HAP-1 (cell line): Measurements from ENCODE around the gene COBLL1.
A peak's percentile ranks its signal among the peaks of the same experiment; 100 is the strongest.

Experiments
- DNase-seq, 2 experiments: peaks; one replicate each; pipeline ENCODE4 v3.0.0-alpha.2; 2016 to 2020; ENCODE audit warnings: low spot score in 2 of 2
- H3K27me3 ChIP-seq: fragments of 250-450 bp; sonication (Bioruptor Pico); 2 replicates; pipeline ENCODE4 v1.5.1; 2020; ENCODE audit warnings: low read depth, mild to moderate bottlenecking, moderate library complexity
- H3K36me3 ChIP-seq: fragments of 250-450 bp; sonication (Bioruptor Pico); replicated peaks from 2 replicates; pipeline ENCODE4 v1.5.1; 2020; ENCODE audit warnings: mild to moderate bottlenecking
- H3K4me1 ChIP-seq: fragments of 250-450 bp; sonication (Bioruptor Pico); 2 replicates; pipeline ENCODE4 v1.5.1; 2020; ENCODE audit warnings: mild to moderate bottlenecking
- H3K4me3 ChIP-seq: fragments of 250-450 bp; sonication (Bioruptor Pico); 2 replicates; pipeline ENCODE4 v1.5.1; 2020; ENCODE audit warnings: mild to moderate bottlenecking, moderate library complexity
- H3K9me3 ChIP-seq: fragments of 250-450 bp; sonication (Bioruptor Pico); 2 replicates; pipeline ENCODE4 v1.5.1; 2020; ENCODE audit warnings: mild to moderate bottlenecking, moderate library complexity
- in situ Hi-C: fragments of 300-500 bp; cut with MboI; formaldehyde crosslinking; loops from 3 replicates; pipeline ENCODE4 v1.14.3; 2020; ENCODE audit warnings: low sequenced_read_pairs, inconsistent platforms, mixed read lengths

Gene COBLL1

DNA sequence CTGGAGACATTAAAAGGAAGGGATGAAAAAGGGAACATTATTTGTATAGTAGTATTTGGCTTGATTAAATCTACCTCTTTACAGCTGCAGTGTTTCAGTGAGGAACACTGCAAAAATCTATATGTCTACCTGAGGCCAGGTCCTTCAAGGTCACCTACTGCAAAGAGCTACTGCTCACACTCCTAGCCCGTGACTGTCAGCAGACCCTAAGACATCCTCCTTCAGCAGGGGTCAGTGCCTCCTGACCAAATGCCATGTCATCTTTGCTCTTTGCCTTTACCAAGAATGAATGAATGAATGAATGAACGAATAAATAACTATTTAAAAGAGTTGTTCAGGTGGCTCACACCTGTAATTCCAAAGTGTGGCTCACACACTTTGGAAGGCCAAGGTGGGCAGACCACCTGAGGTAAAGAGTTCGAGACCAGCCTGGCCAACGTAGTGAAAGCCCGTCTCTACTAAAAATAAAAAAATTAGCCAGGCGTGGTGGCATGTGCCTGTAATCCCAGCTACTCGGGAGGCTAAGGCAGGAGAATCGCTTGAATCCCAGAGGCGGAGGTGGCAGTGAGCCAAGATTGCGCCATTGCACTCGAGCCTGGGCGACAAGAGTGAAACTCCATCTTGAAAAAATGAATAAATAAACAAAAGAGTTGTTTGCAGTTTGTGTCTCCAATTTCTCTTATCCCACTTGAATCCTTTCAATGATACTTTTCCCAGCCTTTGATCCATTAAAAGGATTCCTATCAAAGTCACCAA, 136.0 kb downstream of the COBLL1 start:
- Histone ChIP-seq H3K27me3 (no peaks in the 10 kb centered on the region), H3K36me3 (0 out of 2 replicates have a peak, but pooled peaks cover 4% of the 10 kb centered on the region), H3K9me3 (no peaks in the 10 kb centered on the region), H3K4me3 (no peak overlapping the region), H3K4me1 (no peaks in the 10 kb centered on the region)
- DNase-seq: no peak
- in situ Hi-C loops: no loop called here

DNA sequence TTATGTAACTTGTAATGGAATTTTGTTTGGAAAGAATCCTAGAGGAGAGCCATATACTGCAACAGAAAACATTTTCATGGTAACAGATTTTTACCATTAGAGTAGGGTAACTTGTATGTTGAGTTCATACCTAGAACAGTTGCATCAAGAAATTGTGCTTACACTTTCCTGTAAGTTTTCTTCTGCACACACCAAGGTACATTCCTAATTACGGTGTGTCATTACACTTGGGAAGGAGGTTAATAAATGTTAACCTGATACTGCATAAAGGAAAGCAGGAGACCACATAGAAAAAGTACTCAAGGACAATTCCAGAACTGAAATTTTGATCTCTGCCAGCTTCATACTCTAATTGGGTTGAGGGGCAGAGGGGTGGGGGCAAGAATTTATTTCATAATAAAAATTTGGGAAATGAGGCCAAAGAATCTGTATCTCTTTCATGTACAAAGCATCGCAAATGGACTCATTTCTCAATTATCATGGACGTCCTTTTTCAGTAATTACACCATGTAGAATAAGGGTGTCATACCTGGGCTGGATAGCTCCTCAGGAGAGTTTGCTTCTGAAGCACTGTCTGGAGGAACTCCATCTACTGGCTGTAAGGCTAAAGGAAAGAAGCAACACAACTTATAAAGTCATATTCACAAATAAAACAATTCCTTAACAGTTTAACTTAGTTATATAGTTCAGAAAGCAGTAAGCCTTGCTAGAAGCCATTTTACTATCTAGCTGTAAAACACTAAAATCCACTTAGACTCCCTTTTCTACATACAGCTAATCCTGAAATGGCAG, 137.5 kb downstream of the COBLL1 start:
- 0 out of 2 replicates have a peak, but pooled peaks cover 4% of the 10 kb centered on the region for H3K36me3 ChIP-seq
- H3K4me1 ChIP-seq: no peaks in the 10 kb centered on the region
- no peak overlapping the region for H3K4me3 ChIP-seq
- no peak for DNase-seq
- in situ Hi-C loops: no loop called here
- H3K27me3 ChIP-seq: no peaks in the 10 kb centered on the region
- no peaks in the 10 kb centered on the region for H3K9me3 ChIP-seq

DNA sequence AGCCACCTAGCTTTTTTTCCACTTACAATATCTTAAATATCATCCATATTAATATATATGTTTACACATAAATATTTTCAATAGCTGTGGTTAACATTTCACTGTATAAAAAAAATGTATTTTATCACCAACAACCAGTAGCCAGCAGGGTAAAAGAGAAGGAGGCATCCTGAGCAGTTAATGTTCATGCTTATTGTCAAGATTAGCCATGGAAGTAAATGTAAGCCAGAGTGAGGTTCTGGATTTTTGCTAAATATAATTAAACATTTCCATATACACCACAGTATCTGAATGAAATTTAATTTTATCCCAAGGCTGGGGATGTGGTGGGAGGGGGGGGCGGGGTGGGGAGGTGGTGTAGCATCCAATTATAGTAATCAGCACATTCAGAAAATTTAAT, 140.1 kb downstream of the COBLL1 start:
- Histone ChIP-seq H3K36me3 (0 out of 2 replicates have a peak, but pooled peaks cover 4% of the 10 kb centered on the region), H3K4me3 (no peak overlapping the region), H3K9me3 (no peaks in the 10 kb centered on the region), H3K27me3 (no peaks in the 10 kb centered on the region), H3K4me1 (no peaks in the 10 kb centered on the region)
- DNase-seq: no peak
- in situ Hi-C loops: no loop called here

DNA sequence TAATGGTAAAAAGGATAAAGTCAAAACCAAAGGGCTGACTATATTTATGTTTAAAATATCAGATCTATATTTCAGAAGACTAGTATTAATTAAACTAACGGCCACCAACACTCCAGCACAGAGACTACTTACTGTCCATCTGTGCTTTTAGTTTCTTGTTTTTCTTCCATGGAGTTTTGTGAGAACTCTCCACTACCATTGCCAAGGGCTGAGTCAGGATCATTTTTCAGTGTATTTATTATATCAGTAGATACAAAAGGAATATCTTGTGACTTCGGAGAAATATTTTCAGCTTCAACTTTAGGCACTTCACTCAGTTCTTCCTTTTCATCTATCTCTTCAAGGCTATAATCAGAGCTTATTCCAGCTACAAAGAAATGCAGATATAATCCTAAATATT, 141.2 kb downstream of the COBLL1 start:
- no peaks in the 10 kb centered on the region for H3K9me3 ChIP-seq
- no peak overlapping the region for H3K4me3 ChIP-seq
- H3K27me3 ChIP-seq: no peaks in the 10 kb centered on the region
- no peak for DNase-seq
- in situ Hi-C loops: no loop called here
- H3K4me1 ChIP-seq: no peaks in the 10 kb centered on the region
- peaks cover 5% of the 10 kb centered on the region for H3K36me3 ChIP-seq

DNA sequence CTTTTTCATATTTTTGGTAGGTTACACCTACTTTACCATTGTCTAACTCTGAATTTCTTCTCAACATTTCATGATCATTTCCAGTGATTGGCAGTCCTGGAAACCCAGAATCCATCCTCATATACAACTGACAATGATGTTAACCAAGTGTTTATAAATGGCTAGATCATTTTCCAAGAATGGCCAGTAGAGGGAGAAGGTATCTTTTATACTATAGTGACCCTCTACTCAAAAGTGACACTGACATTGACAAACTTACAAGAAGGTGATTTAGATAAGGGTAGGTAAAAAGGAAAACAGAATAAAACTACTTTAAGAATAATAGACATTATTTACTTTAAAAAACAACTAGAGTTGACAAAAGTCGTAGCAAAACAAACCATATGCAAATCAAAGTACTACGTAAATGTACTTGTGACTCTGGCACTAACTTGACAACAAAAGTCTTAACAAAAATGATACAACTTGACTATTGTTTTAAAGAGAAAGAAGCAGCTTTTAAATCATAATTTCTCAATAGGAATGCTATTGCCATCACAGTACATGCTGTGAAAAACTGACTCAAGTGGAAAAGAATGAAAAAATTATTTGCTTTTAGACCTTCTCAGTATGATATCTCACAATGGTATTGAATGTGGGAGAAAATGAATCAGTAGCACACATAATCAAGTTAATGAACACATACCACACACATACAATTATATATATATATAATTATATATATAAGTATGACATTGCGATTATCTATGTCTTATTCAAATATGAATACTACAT, 143.7 kb downstream of the COBLL1 start:
- Histone ChIP-seq H3K36me3 (peaks cover 9% of the 10 kb centered on the region), H3K4me1 (no peaks in the 10 kb centered on the region), H3K27me3 (no peaks in the 10 kb centered on the region), H3K4me3 (no peak overlapping the region), H3K9me3 (no peaks in the 10 kb centered on the region)
- in situ Hi-C loops: no loop called here
- DNase-seq: peak in 1 of 2 experiments; percentile 42

DNA sequence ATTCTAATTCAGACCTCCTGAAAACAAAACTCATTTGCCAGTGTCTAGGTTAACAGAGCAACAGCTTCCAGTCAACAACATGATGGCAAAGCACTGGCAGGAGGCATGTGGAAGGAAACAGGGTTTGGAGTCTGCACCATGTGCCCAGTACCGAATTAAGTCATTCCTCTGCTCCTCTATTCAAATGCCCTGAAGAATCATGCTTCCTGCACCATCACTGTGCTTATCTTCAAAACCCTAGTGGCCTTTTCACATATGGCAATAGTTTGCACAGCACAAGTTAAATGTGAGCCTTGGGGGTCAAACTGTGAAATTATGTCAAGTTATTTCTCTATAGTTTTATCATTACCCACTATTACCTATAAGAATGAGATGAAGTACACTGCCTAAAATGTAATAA, 145.0 kb downstream of the COBLL1 start:
- no peak for DNase-seq

DNA sequence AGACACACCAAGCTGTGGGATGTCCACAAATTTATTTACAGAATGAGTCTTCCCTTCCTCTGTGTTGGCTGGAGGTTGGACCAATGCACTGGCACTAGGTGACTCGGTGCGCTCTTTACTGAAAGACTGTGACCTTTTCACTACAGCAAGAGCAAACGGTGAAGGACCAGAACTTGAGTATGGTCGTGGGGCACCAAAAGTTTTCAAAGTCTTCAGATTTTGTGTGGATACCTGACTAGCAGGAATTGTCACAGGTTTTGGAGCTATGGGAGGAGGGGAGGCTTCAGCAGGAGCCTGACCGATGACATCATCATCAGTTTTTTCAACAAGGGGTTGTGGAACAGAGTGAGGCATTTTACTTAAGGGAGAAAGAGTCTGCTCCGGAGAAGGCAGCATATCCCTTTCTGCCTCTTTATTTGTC, 147.3 kb downstream of the COBLL1 start:
- no peak overlapping the region for H3K4me3 ChIP-seq
- H3K27me3 ChIP-seq: no peaks in the 10 kb centered on the region
- H3K4me1 ChIP-seq: no peaks in the 10 kb centered on the region
- H3K36me3 ChIP-seq: peaks cover 24% of the 10 kb centered on the region
- DNase-seq: no peak
- H3K9me3 ChIP-seq: no peaks in the 10 kb centered on the region
- in situ Hi-C loops: no loop called here

More for the DNA sequence above, 145.0 kb downstream of the COBLL1 start:
- no peaks in the 10 kb centered on the region for H3K27me3 ChIP-seq
- H3K4me3 ChIP-seq: no peak overlapping the region
- no peaks in the 10 kb centered on the region for H3K9me3 ChIP-seq
- in situ Hi-C loops: no loop called here
- H3K36me3 ChIP-seq: peaks cover 9% of the 10 kb centered on the region
- no peaks in the 10 kb centered on the region for H3K4me1 ChIP-seq

DNA sequence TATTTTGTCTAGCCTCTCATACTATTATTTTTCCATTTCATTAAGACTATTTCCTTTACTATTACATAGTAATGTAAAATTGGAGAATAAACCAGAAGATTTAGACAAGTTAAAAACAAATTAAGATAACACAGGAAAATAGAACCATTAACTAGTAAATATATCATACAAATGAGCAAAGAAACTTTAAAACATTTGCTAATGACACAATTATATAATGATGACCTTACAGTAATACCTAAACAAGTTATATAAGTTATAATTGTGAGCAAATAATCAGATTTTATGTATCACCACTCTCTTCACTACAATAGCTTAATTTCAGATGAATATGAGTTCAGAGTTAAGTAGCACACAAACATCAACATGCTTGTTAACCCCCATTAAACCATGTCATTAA, 147.8 kb downstream of the COBLL1 start:
- Histone ChIP-seq H3K4me3 (no peak overlapping the region), H3K4me1 (no peaks in the 10 kb centered on the region)
- no peak for DNase-seq

DNA sequence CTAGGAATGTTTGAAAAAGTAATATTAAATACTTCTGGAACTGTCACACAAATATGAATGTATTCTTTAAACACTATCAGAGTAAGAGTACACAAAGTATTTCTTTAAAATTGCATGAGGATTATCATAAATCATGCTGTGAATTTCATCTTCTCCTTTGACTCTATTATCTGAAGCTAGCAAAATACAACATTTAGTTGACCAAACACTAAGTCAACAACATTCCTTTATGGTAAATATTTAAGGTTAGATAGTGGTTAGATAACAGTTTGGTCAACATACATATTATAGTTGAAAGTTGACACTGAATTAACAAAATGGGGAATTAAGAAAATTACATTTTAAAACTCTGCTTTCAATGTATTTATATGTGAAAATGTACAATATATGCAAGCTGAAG, 148.2 kb downstream of the COBLL1 start:
- H3K36me3 ChIP-seq: peaks cover 26% of the 10 kb centered on the region
- no peaks in the 10 kb centered on the region for H3K27me3 ChIP-seq
- H3K4me3 ChIP-seq: no peak overlapping the region
- DNase-seq: no peak
- no peaks in the 10 kb centered on the region for H3K9me3 ChIP-seq
- in situ Hi-C loops: no loop called here
- no peaks in the 10 kb centered on the region for H3K4me1 ChIP-seq

More for the DNA sequence above, 147.8 kb downstream of the COBLL1 start:
- no peaks in the 10 kb centered on the region for H3K9me3 ChIP-seq
- H3K36me3 ChIP-seq: peaks cover 26% of the 10 kb centered on the region
- in situ Hi-C loops: no loop called here
- no peaks in the 10 kb centered on the region for H3K27me3 ChIP-seq

DNA sequence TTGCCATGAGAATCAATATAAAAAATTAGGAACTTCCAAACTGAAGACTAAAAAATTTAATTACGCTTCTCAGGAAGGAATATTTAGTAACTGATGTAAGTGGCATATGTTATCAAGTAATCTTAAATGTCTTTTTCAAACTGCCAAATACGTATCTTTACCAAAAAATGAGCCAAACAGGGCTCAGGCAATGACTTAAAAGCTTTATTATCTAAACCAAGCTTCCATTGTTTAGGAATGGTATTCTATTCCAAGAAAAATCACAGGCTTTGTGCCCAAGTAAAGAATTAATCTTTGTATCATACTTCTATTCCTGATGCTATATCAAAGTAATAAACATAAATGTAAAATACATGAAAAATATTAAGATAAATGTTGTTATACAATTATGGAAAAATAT, 148.7 kb downstream of the COBLL1 start:
- H3K36me3 ChIP-seq: peaks cover 26% of the 10 kb centered on the region
- in situ Hi-C loops: no loop called here
- no peak overlapping the region for H3K4me3 ChIP-seq
- H3K27me3 ChIP-seq: no peaks in the 10 kb centered on the region
- H3K4me1 ChIP-seq: no peaks in the 10 kb centered on the region
- DNase-seq: no peak
- H3K9me3 ChIP-seq: no peaks in the 10 kb centered on the region

DNA sequence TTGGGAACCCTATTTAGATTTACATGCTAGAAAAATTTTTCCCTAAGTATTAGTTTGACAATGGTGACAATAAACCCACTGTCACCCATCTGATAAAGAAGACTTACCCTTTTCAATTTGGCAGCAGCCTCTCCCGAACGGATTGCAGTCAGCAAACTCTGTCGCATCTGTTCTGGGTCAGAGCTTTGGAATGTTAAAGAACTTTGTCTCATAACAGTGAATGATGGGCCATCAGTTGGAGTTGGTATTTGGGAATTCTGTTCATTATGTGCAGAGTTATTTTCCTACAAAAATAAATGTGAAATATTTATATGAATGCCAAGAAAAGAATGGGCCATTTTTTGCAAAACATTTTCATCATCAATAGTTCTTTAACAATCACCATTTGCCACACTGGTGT, 149.5 kb downstream of the COBLL1 start:
- no peaks in the 10 kb centered on the region for H3K9me3 ChIP-seq
- H3K27me3 ChIP-seq: no peaks in the 10 kb centered on the region
- H3K4me3 ChIP-seq: no peak overlapping the region
- no peak for DNase-seq
- H3K36me3 ChIP-seq: peaks cover 26% of the 10 kb centered on the region
- no peaks in the 10 kb centered on the region for H3K4me1 ChIP-seq
- in situ Hi-C loops: no loop called here

DNA sequence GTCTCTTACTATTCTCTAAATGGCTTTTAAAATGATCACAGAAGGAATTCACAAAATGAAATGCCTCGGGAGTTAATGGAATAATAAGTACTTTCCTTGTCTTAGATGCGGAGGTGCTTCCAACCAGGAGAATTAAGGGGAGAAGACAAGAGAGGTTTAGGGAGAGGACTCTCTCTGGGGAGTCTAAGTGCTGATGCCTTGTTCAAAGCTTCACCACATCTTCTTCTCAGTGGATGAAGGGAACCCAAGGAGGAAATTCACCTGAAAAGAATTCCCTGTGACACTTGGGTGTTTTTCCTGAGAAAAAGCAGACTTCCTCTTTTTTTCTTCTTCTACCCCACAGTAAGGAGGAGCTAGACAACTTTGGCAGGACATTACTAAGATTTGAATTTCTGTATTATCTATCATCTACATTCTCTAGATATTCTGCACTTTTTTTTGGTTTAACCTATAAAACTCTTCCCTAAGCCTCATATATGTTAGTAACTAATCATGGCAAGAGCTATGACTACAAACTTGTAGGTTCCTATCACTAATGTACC, 150.2 kb downstream of the COBLL1 start:
- DNase-seq: no peak
- Histone ChIP-seq H3K9me3 (no peaks in the 10 kb centered on the region), H3K27me3 (no peaks in the 10 kb centered on the region), H3K4me3 (no peak overlapping the region), H3K4me1 (no peaks in the 10 kb centered on the region), H3K36me3 (peaks cover 26% of the 10 kb centered on the region)
- in situ Hi-C loops: no loop called here

DNA sequence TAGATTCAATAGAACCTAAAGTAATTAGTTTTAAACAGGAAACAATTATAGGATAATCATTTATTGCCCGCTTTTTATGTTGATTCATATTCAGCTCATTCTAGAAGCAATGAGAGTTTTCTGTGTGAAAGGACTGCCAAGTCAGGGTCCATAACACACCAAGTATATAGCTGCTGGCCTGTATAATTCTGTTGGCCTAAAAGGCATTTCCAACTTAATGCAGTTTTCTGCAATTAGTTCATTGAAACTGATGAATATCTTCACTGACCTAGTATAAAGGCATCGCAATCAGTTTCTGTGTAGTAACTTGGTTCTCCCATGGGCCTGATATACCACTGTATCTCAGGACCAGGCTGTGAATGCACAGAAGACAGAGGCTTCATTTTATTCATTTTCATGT, 151.3 kb downstream of the COBLL1 start:
- in situ Hi-C loops: no loop called here
- DNase-seq: no peak

More for the DNA sequence above, 151.3 kb downstream of the COBLL1 start:
- Histone ChIP-seq H3K36me3 (peaks cover 25% of the 10 kb centered on the region), H3K4me3 (no peak overlapping the region), H3K4me1 (no peaks in the 10 kb centered on the region), H3K27me3 (no peaks in the 10 kb centered on the region), H3K9me3 (no peaks in the 10 kb centered on the region)
